Right ventricle myocardium superior (tissue), 1 donor: ENCODE data around the gene UBA1. TPM values are rescaled to one million over a fixed set of nuclear protein-coding genes. Genes with fewer than 3 reads are reported as not detected.

Experiments used
- ATAC-seq: fragments of 200-7000 bp; cut with Tn5 transposase; one replicate; pipeline ENCODE4 v1.9.1; 2020; ENCODE audit warnings: mild to moderate bottlenecking; ENCODE audit not compliant: poor library complexity
- DNase-seq: peaks from one replicate; pipeline ENCODE4 v3.0.0-alpha.2; 2020
- intact Hi-C: fragments of 100-400 bp; cut with DNase I; formaldehyde crosslinking; loops from one replicate; pipeline ENCODE4 v1.11.2; 2022
- long read RNA-seq: library from polyadenylated mRNA; unstranded; transcript quantifications from one replicate; pipeline ENCODE4 v2.0.0, GENCODE V29; 2021
- total RNA-seq: library from RNA; stranded (reverse); fragmentation: NEBNext Ultra II Directional; extraction: Animal tissue kit (Norgen Biotek cat#: 25700); gene quantifications from one replicate; pipeline ENCODE4 v1.2.1, GENCODE V29; 2021
- donor health status: DM: no; HTN: yes; CAD: no; lungs with severe emphysema.

The UBA1 gene
- 89.8 TPM for total RNA-seq
- long read RNA-seq, transcript UBA1-203 (26 exons, 3,466 nt) = minor isoform, 8 of 278 reads
- long read RNA-seq, transcript UBA1-201 (26 exons, 3,559 nt) = major isoform, 134 of 278 reads
- long read RNA-seq, partial matches to known transcripts = 72 of 278 reads
- long read RNA-seq, other reads (novel, unspliced or antisense) = 64 of 278 reads

GRCh38 chrX:47193475-47194193, at the start of gene UBA1:
Gene UBA1 (plus strand): TSS chrX:47193829. CDS start chrX:47198803, 4,974 bp downstream.
- intact Hi-C loops = loop anchor here (5.0 to 10.0 kb wide), 2 partner anchors 191 to 329 kb away; no protein-coding TSS in a partner anchor
- peak; percentile 94 for ATAC-seq
- DNase-seq = peak; percentile 94

GRCh38 chrX:47143894-47144625, 49.6 kb upstream of the UBA1 start:
- DNase-seq (no peak), ATAC-seq (peak; percentile 40)
- intact Hi-C loops = no loop called here

GRCh38 chrX:47144626-47145394, 48.8 kb upstream of the UBA1 start, which contains the start of the genes NDUFB11 and RBM10:
Gene NDUFB11 (minus strand): TSS chrX:47144702. CDS start chrX:47144679, 23 bp downstream.
Gene RBM10 (plus strand): TSS chrX:47145221. CDS start chrX:47147482, 2,261 bp downstream.
- DNase-seq (peak; percentile 96), ATAC-seq (peak; percentile 97)
- intact Hi-C loops = no loop called here

- DNase-seq (no peak), ATAC-seq (peak; percentile 30)
- intact Hi-C loops = no loop called here
Observed at GRCh38 chrX:47145395-47146120, 48.1 kb upstream of the UBA1 start.

GRCh38 chrX:47146121-47146935, 47.3 kb upstream of the UBA1 start:
- ATAC-seq (no peak), DNase-seq (no peak)
- intact Hi-C loops = no loop called here

- DNase-seq = no peak
- no peak for ATAC-seq
- intact Hi-C loops = no loop called here
Observed at GRCh38 chrX:47146936-47147859, 46.4 kb upstream of the UBA1 start.

GRCh38 chrX:47148946-47149345, 44.7 kb upstream of the UBA1 start:
- intact Hi-C loops = no loop called here
- no peak for DNase-seq

GRCh38 chrX:47151435-47151834, 42.2 kb upstream of the UBA1 start:
- intact Hi-C loops = no loop called here
- DNase-seq (no peak), ATAC-seq (no peak)

More at GRCh38 chrX:47148946-47149345, 44.7 kb upstream of the UBA1 start:
- ATAC-seq = no peak

- intact Hi-C loops = no loop called here
- ATAC-seq = no peak
Observed at GRCh38 chrX:47156611-47157520, 36.8 kb upstream of the UBA1 start.

GRCh38 chrX:47158131-47158530, 35.5 kb upstream of the UBA1 start:
- DNase-seq (no peak), ATAC-seq (no peak)
- intact Hi-C loops = no loop called here

More at GRCh38 chrX:47156611-47157520, 36.8 kb upstream of the UBA1 start:
- no peak for DNase-seq

- no peak for ATAC-seq
- no peak for DNase-seq
- intact Hi-C loops = no loop called here
Observed at GRCh38 chrX:47158781-47159180, 34.8 kb upstream of the UBA1 start.

- DNase-seq (no peak), ATAC-seq (no peak)
- intact Hi-C loops = no loop called here
Observed at GRCh38 chrX:47160781-47161180, 32.8 kb upstream of the UBA1 start.

GRCh38 chrX:47162927-47163583, 30.6 kb upstream of the UBA1 start:
- intact Hi-C loops = no loop called here
- ATAC-seq (no peak), DNase-seq (no peak)

GRCh38 chrX:47164420-47164819, 29.2 kb upstream of the UBA1 start:
- DNase-seq (no peak), ATAC-seq (no peak)
- intact Hi-C loops = no loop called here

- intact Hi-C loops = no loop called here
- DNase-seq = no peak
- ATAC-seq = no peak
Observed at GRCh38 chrX:47166126-47166525, 27.5 kb upstream of the UBA1 start.
